Sigmoid colon (tissue), 7 donors: Measurements from ENCODE around the gene ARHGEF17. TPM values are rescaled to one million over a fixed set of nuclear protein-coding genes. Genes with fewer than 3 reads are reported as not detected.
A peak's percentile ranks its signal among the peaks of the same experiment; 100 is the strongest.

ENCODE experiments used
- DNase-seq: peaks from one replicate; pipeline ENCODE4 v3.0.0-alpha.2; 2019
- H3K27ac ChIP-seq, 4 donors: fragments of 200-600 bp; sonication (generic); one replicate each; pipeline ENCODE4 v1.5.1; 2016 to 2019; ENCODE audit warnings: mild to moderate bottlenecking in 1 of 4
- H3K27me3 ChIP-seq, 3 donors: fragments of 200-600 bp; sonication (generic); one replicate each; pipeline ENCODE4 v1.5.1; 2019; ENCODE audit warnings: mild to moderate bottlenecking in 1 of 3
- H3K36me3 ChIP-seq, 4 donors: fragments of 200-600 bp; sonication (generic); one replicate each; pipeline ENCODE4 v1.5.1; 2016 to 2019
- H3K4me1 ChIP-seq, 4 donors: fragments of 200-600 bp; sonication (generic); one replicate each; pipeline ENCODE4 v1.5.1; 2017 to 2019
- H3K4me3 ChIP-seq, 4 donors: fragments of 200-600 bp; sonication (generic); one replicate each; pipeline ENCODE4 v1.5.1; 2017 to 2019; ENCODE audit warnings: mild to moderate bottlenecking in 2 of 4, moderate library complexity in 1 of 4
- H3K9me3 ChIP-seq, 4 donors: fragments of 200-600 bp in 3 of 4; sonication (generic) in 3 of 4; one replicate each; pipeline versions ENCODE4 v1.5.1 to v1.6.1; 2013 to 2019
- EP300 ChIP-seq, 4 donors: sonication (generic); formaldehyde crosslinking; IDR thresholded peaks; one replicate each; pipeline ENCODE4 v1.6.1; 2017; ENCODE audit warnings: antibody characterized with exemption in 4 of 4
- POLR2A ChIP-seq, 2 donors: fragments of 450-650 bp; IDR thresholded peaks; one replicate each; pipeline ENCODE4 v1.6.1; 2016; ENCODE audit warnings: antibody characterized with exemption in 2 of 2, mild to moderate bottlenecking in 2 of 2, moderate library complexity in 2 of 2
- POLR2AphosphoS5 ChIP-seq, 4 donors: sonication (generic); formaldehyde crosslinking; IDR thresholded peaks; one replicate each; pipeline ENCODE4 v1.6.1; 2017; ENCODE audit warnings: antibody characterized with exemption in 4 of 4
- WGBS, 2 donors: extraction: QIAGEN DNeasy Blood & Tissue Kit; methylation state at CpG; one replicate each; pipeline ENCODE4 v1.1.7; 2013; 5-methylcytosine and 5-hydroxymethylcytosine counted together
- intact Hi-C: fragments of 100-400 bp; cut with DNase I; formaldehyde crosslinking; loops from one replicate; pipeline ENCODE4 v1.15.1; 2023
- polyA plus RNA-seq, 3 donors: library from polyadenylated mRNA; stranded (reverse); fragments of 200-250 nt; gene quantifications; one replicate each; pipeline ENCODE4 v1.2.3, GENCODE V29; 2013
- total RNA-seq, 4 donors: library from RNA; depleted of rRNA; stranded (reverse); fragments of >200 nt; gene quantifications; one replicate each; pipeline ENCODE4 v1.1.0, GENCODE V29; 2016
- TF ChIP-seq, protein P1 (sequence below), 4 experiments: fragments of 450-650 bp in 3 of 4; fragments of 200-600 bp in 1 of 4; IDR thresholded peaks; one replicate each; pipeline ENCODE4 v1.5.1; 2016 to 2019; ENCODE audit warnings: antibody characterized with exemption in 4 of 4, mild to moderate bottlenecking in 3 of 4, moderate library complexity in 2 of 4
- donor health status: healthy with polysubstance abuse.
- donor health status: Bipolar disorder and iron deficiency.
- donor health status: healthy.

ARHGEF17 gene
- total and polyA plus RNA-seq, 7 donors, result 1.8 to 104 (median 38.2) TPM

DNA sequence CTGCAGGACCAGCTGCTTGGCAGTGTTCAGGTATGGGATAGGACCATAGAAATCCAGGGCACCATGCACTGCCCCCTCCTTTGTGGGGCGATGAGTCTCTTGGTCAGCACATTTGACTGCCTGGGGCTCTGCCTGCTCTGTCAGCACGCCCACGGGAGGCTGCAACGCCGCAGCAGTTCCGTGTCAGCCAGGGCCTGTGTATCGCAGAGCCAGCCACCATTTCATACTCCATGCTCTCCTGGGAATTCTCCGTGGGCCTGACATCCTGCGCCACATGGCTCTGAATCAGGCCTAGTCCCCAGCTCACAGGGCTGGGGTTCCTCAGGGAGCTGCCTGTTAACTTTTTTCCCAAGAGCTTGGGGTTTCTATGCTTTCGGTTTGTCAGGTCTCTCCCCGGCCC, 51.3 kb downstream of the ARHGEF17 start:
- WGBS, 2 donors, result 89 to 95% methylated on average over 11 of the region's 11 CpGs
- TF ChIP-seq EP300 (IDR thresholded peaks at IDR 0.05) (no peak), POLR2AphosphoS5 (IDR thresholded peaks at IDR 0.05) (peak in 1 of 4 donors; percentile 7)
- Histone ChIP-seq H3K27ac (peak overlapping the region in 3 of 4 donors; percentile 26 to 46 (median 38)), H3K4me1 (peaks cover 0 to 8% (median 4%) of the 10 kb centered on the region in 4 donors), H3K27me3 (no peaks in the 10 kb centered on the region), H3K36me3 (peaks cover 48 to 95% (median 83%) of the 10 kb centered on the region in 4 donors), H3K9me3 (no peaks in the 10 kb centered on the region), H3K4me3 (no peak overlapping the region)
- DNase-seq, result peak; percentile 82
- intact Hi-C loops, result no loop called here

DNA sequence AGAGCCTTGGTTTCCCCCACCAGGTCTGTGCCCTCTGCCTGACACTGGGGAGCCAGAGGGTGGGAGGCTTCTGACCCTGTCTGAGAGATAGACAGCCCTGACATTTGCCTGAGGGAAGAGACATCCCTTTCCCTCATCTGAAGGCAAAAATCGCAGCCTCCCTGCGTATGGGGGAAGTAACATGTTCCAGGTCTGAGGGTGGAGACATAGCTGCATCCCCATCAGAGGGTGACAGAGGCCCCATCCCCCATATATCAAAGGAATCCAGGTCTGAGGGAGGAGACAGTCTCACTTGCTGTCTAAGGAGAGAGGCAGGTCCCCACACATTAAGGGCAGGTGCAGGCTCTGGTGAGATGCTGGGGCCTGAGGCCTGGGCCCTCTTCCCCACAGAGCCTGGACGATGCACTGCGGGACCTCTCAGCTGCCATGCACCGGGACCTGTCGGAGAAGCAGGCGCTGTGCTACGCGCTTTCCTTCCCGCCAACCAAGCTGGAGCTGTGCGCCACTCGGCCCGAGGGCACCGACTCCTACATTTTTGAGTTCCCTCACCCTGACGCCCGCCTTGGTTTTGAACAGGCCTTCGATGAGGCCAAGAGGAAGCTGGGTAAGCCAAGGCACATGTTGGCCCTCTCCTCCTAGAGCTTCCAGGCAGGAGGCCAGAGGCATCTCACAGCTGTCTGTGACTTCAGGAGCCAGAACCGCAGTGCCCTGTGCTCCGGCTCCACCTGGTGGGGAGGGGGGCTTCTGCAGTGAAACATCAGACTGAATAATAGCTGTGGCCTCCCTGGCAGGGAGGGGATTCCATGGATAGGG, 52.1 kb downstream of the ARHGEF17 start:
- no peaks in the 10 kb centered on the region for H3K9me3 ChIP-seq
- no peak for TF ChIP-seq POLR2AphosphoS5 (IDR thresholded peaks at IDR 0.05)
- no peak overlapping the region for H3K4me3 ChIP-seq
- WGBS, 2 donors, result 90 to 92% methylated on average over 19 of the region's 19 CpGs
- peaks cover 53 to 99% (median 89%) of the 10 kb centered on the region in 4 donors for H3K36me3 ChIP-seq
- H3K4me1 ChIP-seq, result peaks cover 0 to 8% (median 4%) of the 10 kb centered on the region in 4 donors
- intact Hi-C loops, result loop anchor here (10.0 kb wide), 1 partner anchor 535 kb away; no protein-coding TSS in a partner anchor
- H3K27ac ChIP-seq, result peak overlapping the region in 3 of 4 donors; percentile 26 to 46 (median 38)
- DNase-seq, result no peak
- no peaks in the 10 kb centered on the region for H3K27me3 ChIP-seq

DNA sequence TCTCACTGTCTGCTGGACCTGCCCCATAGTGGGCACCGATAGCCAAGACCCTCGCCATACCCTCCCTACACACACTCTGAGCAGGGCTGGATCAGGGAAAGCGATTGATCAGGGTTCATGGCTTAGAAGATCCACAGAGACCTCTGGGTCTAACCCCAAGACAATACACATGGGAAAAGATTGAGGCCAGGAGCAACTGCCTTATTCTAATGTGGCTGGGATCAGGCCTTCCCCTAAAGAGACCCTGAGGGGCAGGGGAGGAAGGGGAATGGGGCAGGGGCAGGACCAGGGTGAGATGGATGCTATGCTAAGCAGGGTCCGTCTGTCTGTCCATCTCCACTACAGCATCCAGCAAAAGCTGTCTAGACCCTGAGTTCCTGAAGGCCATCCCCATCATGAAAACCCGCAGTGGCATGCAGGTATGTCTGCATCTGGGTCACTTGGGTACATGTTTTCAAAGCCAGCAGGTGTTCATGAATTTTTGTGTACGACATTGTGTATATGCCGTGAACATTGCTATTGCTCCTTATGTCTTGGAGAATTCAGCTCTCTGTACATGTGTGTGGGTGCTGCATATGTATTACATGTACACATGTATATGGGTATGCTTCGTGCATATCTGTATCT, 52.8 kb downstream of the ARHGEF17 start:
- 94 to 96% methylated on average over 8 of the region's 8 CpGs for WGBS, 2 donors
- intact Hi-C loops, result loop anchor here (10.0 kb wide), 1 partner anchor 536 kb away; no protein-coding TSS in a partner anchor
- H3K27ac ChIP-seq, result peak overlapping the region in 1 of 4 donors; percentile 3

DNA sequence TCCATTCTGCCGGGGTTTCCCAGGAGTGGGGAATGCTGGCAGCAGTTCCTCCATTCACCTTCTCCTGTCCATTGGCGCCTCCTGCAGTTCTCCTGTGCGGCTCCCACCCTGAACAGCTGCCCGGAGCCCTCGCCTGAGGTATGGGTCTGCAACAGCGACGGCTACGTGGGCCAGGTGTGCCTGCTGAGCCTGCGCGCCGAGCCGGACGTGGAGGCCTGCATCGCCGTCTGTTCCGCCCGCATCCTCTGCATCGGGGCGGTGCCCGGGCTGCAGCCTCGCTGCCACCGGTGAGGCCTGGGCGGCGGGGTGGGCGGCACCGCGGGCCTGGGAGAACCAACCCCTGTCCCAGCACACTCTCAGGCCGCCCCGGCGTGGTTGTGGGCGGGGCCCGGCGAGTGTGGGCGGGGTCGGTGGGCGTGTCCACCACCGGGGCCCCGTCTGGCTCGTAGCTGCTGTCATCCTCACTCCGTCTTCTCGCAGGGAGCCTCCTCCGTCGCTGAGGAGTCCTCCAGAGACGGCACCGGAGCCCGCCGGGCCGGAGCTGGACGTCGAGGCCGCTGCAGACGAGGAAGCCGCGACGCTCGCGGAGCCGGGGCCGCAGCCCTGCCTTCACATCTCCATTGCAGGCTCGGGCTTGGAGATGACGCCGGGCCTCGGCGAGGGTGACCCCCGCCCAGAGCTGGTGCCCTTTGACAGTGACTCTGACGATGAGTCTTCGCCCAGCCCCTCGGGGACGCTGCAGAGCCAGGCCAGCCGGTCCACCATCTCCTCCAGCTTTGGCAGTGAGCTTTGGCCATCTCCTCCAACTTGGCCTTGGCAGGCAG, 54.1 kb downstream of the ARHGEF17 start:
- no peak overlapping the region for H3K27ac ChIP-seq
- no peak overlapping the region for H3K4me3 ChIP-seq
- H3K27me3 ChIP-seq, result no peaks in the 10 kb centered on the region
- WGBS, 2 donors, result 86 to 90% methylated on average over 70 of the region's 70 CpGs
- no peak for DNase-seq
- peaks cover 0 to 8% (median 4%) of the 10 kb centered on the region in 4 donors for H3K4me1 ChIP-seq
- TF ChIP-seq EP300 (IDR thresholded peaks at IDR 0.05), result no peak
- no peak for TF ChIP-seq POLR2A (IDR thresholded peaks at IDR 0.05)
- no peak for TF ChIP-seq POLR2AphosphoS5 (IDR thresholded peaks at IDR 0.05)
- TF ChIP-seq, protein P1, sequence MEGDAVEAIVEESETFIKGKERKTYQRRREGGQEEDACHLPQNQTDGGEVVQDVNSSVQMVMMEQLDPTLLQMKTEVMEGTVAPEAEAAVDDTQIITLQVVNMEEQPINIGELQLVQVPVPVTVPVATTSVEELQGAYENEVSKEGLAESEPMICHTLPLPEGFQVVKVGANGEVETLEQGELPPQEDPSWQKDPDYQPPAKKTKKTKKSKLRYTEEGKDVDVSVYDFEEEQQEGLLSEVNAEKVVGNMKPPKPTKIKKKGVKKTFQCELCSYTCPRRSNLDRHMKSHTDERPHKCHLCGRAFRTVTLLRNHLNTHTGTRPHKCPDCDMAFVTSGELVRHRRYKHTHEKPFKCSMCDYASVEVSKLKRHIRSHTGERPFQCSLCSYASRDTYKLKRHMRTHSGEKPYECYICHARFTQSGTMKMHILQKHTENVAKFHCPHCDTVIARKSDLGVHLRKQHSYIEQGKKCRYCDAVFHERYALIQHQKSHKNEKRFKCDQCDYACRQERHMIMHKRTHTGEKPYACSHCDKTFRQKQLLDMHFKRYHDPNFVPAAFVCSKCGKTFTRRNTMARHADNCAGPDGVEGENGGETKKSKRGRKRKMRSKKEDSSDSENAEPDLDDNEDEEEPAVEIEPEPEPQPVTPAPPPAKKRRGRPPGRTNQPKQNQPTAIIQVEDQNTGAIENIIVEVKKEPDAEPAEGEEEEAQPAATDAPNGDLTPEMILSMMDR (IDR thresholded peaks at IDR 0.05), result no peak
- H3K9me3 ChIP-seq, result no peaks in the 10 kb centered on the region
- intact Hi-C loops, result loop anchor here (10.0 kb wide), 1 partner anchor 537 kb away; no protein-coding TSS in a partner anchor
- H3K36me3 ChIP-seq, result peaks cover 66 to 99% (median 84%) of the 10 kb centered on the region in 4 donors

More for the DNA sequence above, 52.8 kb downstream of the ARHGEF17 start:
- no peak for TF ChIP-seq POLR2AphosphoS5 (IDR thresholded peaks at IDR 0.05)
- TF ChIP-seq, protein P1 (IDR thresholded peaks at IDR 0.05), result no peak
- no peak for TF ChIP-seq EP300 (IDR thresholded peaks at IDR 0.05)
- no peak for TF ChIP-seq POLR2A (IDR thresholded peaks at IDR 0.05)
- peaks cover 61 to 99% (median 92%) of the 10 kb centered on the region in 4 donors for H3K36me3 ChIP-seq
- peaks cover 0 to 8% (median 4%) of the 10 kb centered on the region in 4 donors for H3K4me1 ChIP-seq
- H3K27me3 ChIP-seq, result no peaks in the 10 kb centered on the region
- H3K9me3 ChIP-seq, result no peaks in the 10 kb centered on the region
- no peak for DNase-seq
- no peak overlapping the region for H3K4me3 ChIP-seq

DNA sequence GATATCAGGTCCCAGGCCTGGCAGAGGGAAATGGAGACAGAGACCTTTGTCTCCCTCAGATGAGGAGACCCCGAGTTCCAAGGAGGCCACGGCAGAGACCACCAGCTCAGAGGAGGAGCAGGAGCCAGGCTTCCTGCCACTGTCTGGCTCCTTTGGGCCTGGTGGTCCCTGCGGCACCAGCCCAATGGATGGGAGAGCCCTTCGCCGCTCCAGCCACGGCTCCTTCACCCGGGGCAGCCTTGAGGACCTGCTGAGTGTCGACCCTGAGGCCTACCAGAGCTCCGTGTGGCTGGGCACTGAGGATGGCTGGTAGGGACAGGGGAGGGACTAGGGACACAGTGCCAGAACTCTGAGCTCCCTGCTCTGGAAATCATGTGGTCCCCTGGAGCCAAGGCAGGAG, 55.1 kb downstream of the ARHGEF17 start:
- Histone ChIP-seq H3K27ac (no peak overlapping the region), H3K9me3 (no peaks in the 10 kb centered on the region), H3K4me1 (peaks cover 0 to 8% (median 4%) of the 10 kb centered on the region in 4 donors), H3K4me3 (no peak overlapping the region), H3K27me3 (no peaks in the 10 kb centered on the region), H3K36me3 (peaks cover 66 to 99% (median 83%) of the 10 kb centered on the region in 4 donors)
- intact Hi-C loops, result loop anchor here (10.0 kb wide), 1 partner anchor 538 kb away; no protein-coding TSS in a partner anchor
- TF ChIP-seq, protein P1 (IDR thresholded peaks at IDR 0.05), result no peak
- TF ChIP-seq EP300 (IDR thresholded peaks at IDR 0.05) (no peak), POLR2AphosphoS5 (IDR thresholded peaks at IDR 0.05) (no peak), POLR2A (IDR thresholded peaks at IDR 0.05) (no peak)
- WGBS, 2 donors, result 96% methylated on average over 9 of the region's 9 CpGs
- DNase-seq, result no peak
